ENCODE data around the gene ASXL2.
"Not testable (repeated sequence)": the region's sequence is repeated elsewhere in the genome, so short reads cannot be mapped to it uniquely, and the experiment has no call there.

ASXL2 gene

DNA sequence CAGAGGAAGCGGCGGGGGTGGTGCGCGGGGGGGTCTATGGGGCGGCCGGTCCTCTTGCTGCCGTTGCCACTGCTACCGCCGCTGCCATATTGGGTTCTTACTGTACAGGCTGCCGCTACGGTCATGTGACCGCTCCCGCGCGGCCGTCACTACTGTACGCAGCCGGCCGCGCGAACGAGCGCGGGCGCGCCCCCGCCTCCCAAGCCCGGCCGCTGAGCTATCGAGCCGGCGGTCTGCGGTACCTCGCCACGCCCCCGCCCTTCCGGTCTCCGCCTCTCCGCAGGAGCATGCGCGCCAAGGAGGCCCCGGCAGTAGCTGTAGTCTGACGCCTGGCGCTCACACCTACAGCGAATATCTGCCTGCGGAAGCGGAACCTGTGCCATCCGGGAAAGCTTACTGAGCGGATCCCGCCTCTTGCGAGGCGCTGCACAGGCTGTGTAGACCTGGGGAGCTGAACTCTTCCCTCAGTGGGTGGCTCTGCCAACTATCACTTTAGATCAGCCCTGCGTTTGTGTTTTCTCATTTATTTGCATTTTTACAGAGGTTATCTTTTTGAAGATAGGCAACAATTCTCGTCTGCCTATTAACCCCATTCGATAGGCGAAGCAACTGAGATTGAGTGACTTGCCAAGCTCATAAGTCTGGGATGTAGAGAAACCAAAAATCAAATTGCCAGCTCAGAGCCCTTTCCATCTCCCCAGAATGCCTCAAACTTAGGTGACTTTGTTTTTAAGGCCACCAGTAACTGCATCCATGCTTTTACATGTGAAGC lies at the start of gene ASXL2:
TSS of gene ASXL2 (minus strand) at position 127 of the 772 bp plus-strand sequence. CDS start 265 bp downstream, outside the sequence.
- peak; percentile 95 to 96 for DNase-seq (ENCODE audit: low read depth in 2 of 2)

DNA sequence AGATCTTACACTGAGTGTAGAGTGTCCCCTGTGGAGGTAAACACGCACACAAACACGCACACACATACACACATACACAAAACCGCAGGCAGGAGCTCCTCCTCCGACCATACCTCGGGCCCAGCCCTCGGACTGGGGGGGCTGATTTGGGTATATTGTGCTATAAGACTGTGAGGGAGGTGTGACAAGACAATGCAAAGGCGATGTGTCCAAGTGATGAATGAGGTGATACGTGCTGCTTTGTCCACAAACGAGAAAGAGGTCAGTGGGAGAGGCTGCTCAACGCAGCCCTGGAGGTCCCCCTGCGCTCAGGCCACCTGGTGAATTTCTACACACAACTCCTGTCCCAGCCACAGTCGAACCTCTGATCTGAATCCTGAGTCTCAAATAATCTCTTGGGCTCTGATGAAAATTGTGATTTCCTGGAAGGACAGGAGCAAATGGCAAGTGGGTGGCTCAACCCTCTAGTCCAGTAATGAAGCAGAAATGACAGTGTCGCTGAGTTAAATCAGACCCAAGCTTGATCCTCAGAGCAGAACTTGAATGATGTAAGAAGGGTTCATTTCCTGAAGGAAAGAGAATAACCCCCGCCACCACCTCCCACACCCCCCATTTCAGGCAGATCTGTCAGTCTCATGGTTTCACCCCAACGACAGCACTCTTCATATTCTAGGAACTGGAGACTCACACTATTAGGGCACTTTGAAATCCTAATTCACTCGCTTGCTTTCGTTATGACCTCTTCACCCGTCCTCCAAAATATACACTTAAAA lies 48.9 kb upstream of the ASXL2 start:
- DNase-seq (ENCODE audit: low read depth in 2 of 2), result no peak

DNA sequence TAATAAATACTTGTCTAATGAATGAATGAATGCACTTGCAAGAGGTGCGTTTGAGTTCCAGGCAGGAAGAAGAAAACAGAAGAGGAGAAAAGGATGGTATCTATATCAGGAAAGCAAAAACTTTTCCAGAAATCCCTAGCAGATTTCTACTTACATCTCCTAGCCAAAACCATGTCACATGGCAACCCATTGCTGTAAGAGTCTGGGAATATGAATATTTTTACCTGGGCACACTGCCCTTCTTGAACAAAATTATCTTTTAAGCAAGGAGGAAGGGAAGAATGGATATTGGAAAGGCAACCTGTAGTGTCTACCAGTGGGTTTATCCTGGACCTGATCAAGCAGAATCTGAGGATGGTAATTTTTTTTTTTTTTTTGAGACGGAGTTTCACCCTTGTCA lies 44.2 kb upstream of the ASXL2 start:
- DNase-seq (ENCODE audit: low read depth in 2 of 2), result no peak

DNA sequence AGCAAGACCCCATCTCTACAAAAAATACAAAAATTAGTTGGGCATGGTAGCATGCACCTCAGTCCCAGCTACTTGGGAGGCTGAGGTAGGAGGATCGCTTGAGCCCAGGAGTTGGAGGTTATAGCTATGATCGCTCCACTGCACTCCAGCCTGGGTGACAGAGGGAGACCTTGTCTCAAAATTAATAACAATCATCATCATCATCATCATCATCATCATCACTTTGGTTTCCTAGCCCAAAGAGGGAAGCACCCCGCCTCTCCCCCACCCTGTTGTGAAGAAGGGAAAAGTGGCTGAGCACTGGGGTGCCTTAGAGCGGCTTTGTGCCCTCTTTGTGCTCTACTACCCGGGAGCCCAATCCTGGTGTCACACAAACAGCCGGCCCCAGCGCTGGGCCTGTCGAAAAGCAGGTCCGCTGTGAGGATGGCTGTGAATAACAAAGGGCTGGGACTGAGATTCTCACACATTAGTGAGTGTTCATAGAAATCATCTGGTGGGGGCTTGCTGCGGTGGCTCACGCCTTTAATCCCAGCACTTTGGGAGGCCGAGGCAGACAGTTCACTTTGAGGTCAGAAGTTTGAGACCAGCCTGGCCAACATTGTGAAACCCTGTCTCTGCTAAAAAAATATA lies 42.6 kb upstream of the ASXL2 start:
- no peak for DNase-seq (ENCODE audit: low read depth in 2 of 2)

DNA sequence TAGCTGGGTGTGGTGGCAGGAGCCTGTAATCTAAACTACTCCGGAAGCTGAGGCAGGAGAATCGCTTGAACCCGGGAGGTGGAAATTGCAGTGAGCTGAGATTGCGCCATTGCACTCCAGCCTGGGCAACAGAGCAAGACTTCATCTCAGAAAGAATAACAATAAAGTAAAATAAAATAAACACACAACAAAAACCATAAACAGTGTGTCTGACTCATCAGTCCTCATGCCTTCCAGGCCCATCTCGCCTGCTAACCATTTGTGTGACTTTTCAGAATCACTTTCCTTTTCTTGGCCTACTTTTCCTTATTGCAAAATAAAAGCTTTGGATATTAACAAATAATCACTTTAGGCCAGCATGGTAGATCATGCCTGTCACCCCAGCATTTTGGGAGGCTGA lies 42.0 kb upstream of the ASXL2 start:
- DNase-seq (ENCODE audit: low read depth in 2 of 2), result no peak

DNA sequence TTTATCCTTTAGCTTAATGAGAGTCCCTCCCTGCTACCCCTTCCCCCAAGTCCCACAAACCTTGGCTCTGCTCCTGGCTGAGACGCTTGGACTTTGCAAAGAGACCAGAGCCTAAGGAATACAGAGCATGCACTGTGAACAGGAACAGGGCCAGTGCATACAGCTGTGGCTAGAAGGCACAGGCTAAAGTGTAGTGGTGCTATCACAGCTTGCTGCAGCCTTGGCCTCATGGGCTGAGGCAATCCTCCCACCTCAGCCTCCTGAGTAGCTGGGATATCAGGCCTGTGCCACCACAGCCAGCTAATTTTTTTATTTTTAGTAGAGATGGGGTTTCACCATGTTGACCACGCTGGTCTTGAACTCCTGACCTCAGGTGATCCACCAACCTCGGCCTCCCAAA lies 39.5 kb upstream of the ASXL2 start:
- no peak for DNase-seq (ENCODE audit: low read depth in 2 of 2)

DNA sequence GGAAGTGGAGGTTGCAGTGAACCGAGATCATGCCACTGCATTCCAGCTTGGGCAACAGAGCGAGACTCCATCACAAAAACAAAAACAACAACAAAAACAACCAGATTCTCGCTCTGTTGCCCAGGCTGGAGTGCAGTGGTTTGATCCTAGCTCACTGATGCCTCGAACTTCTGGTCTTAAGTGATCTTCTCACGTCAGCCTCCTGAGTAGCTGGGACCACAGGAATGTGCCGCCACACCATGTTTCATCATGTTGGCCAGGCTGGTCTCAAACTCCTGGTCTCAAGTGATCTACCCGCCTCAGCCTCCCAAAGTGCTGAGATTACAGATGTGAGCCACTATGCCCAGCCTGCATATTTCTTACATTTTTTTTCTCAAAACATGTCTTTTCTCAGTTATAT lies 39.1 kb upstream of the ASXL2 start:
- not testable (repeated sequence) for DNase-seq (ENCODE audit: low read depth in 2 of 2)

DNA sequence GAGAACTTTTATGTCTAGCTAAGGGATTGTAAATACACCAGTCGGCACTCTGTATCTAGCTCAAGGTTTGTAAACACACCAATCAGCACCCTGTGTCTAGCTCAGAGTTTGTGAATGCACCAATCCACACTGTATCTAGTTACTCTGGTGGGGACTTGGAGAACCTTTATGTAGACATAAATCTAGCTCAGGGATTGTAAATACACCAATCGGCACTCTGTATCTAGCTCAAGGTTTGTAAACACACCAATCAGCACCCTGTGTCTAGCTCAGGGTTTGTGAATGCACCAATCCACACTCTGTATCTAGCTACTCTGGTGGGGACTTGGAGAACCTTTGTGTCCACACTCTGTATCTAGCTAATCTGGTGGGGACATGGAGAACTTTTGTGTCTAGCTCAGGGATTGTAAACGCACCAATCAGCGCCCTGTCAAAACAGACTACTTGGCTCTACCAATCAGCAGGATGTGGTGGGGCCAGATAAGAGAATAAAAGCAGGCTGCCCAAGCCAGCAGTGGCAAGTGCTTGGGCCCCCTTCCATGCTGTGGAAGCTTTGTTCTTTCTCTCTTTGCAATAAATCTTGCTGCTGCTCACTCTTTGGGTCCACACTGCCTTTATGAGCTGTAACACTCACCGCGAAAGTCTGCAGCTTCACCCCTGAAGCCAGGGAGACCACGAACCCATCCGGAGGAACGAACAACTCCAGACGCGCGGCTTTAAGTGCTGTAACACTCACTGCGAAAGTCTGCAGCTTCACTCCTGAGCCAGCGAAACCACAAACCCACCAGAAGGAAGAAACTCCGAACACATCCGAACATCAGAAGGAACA lies 37.9 kb upstream of the ASXL2 start:
- DNase-seq (ENCODE audit: low read depth in 2 of 2), result peak; percentile 24 to 30

DNA sequence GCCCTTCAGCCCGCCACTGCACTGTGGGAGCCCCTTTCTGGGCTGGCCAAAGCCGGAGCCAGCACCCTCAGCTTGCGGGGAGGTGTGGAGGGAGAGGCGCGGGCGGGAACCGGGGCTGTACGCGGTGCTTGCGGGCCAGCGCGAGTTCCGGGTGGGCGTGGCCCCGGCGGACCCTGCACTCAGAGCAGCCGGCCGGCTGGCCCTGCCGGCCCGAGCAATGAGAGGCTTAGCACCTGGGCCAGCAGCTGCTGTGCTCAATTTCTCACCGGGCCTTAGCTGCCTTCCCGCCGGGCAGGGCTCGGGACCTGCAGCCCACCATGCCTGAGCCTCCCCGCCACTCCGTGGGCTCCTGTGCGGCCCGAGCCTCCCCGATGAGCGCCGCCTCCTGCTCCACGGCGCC lies 37.1 kb upstream of the ASXL2 start:
- DNase-seq (ENCODE audit: low read depth in 2 of 2), result not testable (repeated sequence)

DNA sequence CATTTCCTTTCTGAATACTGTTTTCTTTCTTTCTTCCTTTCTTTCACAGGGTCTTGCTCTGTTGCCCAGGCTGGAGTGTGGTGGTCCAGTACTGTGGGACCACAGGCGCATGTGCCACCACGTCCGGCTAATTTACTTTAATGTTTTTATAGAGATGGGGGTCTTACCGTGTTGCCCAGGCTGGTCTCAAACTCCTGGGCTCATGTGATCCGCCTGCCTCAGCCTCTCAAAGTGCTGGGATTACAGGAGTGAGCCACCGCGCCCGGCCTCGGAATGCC lies 35.3 kb upstream of the ASXL2 start:
- DNase-seq (ENCODE audit: low read depth in 2 of 2), result not testable (repeated sequence)

DNA sequence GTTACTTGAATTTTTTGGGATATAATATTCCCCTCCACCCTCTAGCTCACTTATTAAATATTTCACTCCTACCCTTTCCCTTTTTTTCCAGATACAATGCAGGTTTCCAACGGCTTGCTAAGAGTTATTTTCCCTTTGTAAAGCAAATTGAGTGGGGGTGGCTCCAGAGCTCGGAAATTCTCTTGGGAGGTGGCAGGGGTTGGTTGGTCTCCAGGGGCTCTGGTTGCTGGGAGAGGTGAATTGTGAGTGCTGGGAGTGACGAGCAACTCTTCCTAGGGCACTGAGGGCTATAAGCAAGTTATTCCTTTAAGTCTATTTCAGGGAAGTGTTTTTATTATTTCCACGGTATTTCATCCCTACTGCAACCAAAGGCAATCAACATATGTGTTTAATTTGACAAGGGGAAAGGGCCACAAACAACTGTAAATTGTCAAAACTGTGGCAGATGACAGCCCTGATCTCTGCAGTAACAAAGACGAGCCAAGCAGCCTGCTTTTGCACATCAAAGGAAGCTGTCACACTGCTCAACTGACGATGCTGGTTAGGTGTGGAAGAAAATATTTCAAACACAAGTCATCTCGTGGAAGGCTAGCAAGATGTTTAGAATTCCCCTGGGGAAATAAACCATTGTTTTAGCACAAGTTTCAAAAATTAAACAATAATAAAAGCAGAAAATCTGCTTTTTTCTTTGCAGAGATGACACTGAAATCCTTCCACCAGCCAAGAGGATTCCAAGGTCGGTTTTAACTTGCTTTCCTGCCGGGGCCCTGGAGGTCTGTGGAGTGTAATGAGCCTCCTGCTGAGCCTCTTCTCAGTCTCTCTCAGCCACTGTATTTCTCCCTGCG lies 34.8 kb upstream of the ASXL2 start:
- DNase-seq (ENCODE audit: low read depth in 2 of 2), result no peak

DNA sequence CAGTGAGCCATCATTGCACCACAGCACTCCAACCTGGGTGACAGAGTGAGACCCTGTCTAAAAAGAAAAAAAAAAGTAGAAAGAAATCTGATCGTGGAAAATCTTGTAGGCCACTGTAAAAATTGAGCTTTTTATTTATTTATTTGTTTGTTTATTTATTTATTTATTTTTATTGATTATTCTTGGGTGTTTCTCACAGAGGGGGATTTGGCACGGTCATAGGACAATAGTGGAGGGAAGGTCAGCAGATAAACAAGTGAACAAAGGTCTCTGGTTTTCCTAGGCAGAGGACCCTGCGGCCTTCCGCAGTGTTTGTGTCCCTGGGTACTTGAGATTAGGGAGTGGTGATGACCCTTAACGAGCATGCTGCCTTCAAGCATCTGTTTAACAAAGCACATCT lies 31.3 kb upstream of the ASXL2 start:
- not testable (repeated sequence) for DNase-seq (ENCODE audit: low read depth in 2 of 2)

DNA sequence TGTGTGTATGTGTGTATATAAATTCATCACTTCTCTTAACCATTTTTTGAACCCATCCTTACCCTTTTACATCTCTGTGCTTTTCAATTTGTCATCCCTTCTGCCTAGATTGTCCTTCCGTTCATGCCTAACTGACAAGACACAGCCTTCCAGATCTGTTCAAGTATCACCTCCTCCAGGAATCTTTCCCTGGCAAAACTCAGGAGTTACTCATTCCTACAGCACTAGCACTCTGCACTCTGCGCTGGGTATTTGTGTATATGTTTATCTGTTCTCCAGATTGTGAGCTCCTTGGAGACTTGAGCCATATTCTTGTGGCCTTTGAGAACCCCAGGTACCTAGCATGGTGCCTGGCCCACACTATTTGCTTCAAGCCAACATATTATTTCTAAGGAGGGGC lies 26.8 kb upstream of the ASXL2 start:
- no peak for DNase-seq (ENCODE audit: low read depth in 2 of 2)

DNA sequence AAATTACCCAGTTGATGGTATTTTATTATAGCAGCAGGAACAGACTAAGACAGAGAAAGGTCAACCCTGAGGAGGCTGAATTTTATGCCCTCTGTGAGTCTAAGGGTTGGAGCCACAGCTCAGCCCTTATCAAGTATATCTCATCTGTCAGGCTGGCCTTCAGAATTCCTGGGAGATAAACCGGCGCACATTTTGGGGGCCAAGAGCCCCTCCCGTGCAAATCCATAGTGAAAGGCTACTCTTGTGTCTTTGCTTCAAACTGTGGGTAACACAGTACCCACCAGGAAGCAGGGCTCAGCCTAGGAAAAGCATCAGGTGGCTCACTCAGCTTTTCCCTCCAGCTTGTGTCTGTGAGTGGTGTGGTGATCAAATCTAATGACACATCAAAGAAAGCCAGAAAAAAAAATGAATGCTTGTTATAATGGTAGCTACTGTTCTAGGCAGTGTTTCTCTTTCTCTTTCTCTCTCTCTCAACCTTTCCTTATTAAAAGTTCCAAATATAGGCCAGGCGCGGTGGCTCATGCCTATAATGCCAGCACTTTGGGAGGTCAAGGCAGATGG lies 25.0 kb upstream of the ASXL2 start:
- DNase-seq (ENCODE audit: low read depth in 2 of 2), result no peak

DNA sequence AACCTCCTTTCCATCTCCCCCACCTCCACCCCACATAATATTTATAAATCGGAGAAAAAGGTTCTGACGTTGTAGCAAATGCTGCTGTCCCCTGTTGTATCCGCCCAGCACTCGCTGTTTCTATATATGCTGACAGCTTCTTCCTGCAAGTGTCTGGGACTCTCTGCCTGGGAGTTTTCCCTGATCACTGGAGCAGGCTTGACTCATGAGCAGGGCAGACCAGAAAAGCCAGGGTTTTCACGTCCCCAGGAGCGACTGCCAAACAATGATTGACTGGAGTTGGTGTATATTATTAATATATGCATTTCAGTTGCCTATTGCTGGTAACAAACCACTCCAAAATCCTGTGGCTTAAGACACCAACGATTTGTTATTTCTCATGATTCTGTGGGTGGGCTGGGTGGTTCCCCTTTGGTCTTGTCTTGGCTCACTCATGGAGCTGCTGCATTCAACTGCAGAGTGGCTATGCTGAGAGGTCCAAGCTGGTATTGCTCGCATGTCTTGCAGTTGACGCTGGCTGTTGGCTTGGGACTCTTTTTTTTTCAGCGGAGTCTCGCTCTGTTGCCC lies 21.2 kb upstream of the ASXL2 start:
- no peak for DNase-seq (ENCODE audit: low read depth in 2 of 2)

DNA sequence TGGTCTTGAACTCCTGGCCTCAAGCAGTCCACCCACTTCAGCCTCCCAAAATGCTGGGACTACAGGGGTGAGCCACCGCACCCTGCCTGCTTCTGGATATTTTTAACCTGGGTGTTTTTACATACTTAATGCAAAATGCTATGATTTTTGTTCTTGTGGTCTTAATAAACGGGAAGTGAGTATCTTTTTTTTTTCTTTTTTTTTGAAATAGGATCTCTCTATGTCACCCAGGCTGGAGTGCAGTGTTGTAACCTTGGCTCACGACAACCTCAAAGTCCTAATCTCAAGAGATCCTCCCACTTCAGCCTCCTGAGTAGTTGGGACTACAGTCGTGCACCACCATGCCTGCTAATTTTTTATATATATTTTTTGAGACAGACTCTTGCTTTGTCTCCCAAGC lies 19.2 kb upstream of the ASXL2 start:
- no peak for DNase-seq (ENCODE audit: low read depth in 2 of 2)

DNA sequence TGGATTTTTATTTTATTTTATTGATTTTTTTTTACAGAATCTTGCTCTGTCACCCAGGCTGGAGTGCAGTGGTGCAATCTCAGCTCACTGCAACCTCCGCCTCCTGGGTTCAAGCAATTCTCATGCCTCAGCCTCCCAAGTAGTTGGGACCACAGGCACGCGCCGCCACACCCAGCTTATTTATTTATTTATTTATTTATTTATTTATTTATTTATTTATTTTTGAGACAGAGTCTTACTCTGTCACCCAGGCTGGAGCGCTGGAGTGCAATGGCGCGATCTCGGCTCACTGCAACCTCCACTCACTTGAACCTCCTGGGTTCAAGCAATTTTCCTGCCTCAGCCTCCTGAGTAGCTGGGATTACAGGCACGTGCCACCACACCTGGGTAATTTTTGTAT lies 18.0 kb upstream of the ASXL2 start:
- DNase-seq (ENCODE audit: low read depth in 2 of 2), result not testable (repeated sequence)

DNA sequence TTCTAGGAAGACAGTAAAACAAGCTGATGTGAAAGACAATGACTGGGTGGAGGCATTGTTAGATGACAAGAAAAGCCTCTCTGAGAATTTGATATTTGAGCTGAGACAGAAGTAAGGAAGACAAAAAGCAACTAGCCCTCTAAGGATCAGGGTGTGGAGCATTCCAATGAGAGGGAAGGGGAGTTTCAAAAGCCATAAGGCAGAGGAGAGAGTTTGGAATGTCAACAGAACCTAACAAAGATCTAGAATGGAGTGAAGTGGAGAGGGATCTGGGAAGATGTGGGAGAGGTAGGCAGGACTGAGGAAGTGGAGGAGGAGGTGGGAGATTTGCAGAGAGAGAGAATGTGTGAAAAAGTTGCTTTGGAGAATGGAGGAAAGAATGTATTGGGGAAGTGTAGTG lies 17.3 kb upstream of the ASXL2 start:
- no peak for DNase-seq (ENCODE audit: low read depth in 2 of 2)

DNA sequence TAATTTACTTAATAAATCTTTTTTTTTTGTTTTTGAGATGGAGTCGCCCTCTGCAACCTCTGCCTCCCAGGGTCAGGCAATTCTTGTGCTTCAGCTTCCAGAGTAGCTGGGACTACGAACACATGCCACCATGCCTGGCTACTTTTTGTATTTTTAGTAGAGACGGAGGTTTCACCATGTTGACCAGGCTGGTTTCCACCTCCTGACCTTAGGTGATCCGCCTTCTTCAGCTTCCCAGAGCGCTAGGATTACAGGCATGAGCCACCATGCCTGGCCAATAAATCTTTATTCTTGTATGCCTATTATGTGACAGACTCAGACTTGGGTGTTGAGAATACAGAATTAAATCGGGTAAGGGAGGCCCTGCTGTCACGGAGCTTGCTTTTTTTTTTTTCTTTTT lies 16.7 kb upstream of the ASXL2 start:
- DNase-seq (ENCODE audit: low read depth in 2 of 2), result no peak

DNA sequence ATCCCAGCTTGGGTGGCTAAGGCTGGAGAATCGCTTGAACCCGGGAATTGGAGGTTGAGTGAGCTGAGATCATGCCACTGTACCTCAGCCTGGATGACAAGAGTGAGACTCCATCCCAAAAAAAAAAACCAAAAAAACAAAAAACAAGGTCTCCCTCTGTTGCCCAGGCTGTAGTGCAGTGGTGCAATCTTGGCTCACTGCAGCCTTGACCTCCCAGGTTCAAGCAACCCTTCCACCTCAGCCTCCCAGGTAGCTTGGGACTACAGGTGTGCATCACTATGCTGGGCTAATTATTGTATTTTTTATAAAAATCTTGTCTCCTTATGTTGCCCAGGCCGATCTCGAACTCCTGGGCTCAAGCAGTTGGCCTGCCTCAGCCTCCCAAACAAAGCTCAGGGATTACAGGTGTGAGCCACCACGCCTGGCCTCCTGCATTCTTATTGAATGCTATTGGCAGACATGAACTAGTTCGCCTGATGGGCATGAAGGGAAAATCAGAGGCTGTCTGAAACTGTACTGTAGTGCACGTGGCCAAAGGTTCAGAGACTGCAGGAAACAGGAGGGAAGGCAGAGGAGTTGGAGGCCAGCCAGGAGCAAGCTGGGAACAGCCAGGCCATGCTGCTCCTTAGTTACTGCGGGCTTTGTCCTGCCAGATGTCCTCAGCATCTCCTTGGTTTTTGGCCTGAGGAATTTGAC lies 16.0 kb upstream of the ASXL2 start:
- no peak for DNase-seq (ENCODE audit: low read depth in 2 of 2)
